ENCODE data around the gene PIGQ. TPM values are rescaled to one million over a fixed set of nuclear protein-coding genes. Genes with fewer than 3 reads are reported as not detected.

PIGQ gene
- total and polyA plus RNA-seq, 2 of the 8 experiments (the other 6 are each of a cell fraction or from before 2014, with no cell fraction given): 36.0 to 49.2 TPM

GRCh38 chr16:522320-523096 lies 47.3 kb upstream of the PIGQ start (continued):
- no peak for TF ChIP-seq BACH1 (IDR thresholded peaks at IDR 0.05; ENCODE audit: low read length)
- no peak for TF ChIP-seq EZH2 (IDR thresholded peaks at IDR 0.05; ENCODE audit: low read depth, low read length, severe bottlenecking)
- TF ChIP-seq ZNF274 (IDR thresholded peaks at IDR 0.05; ENCODE audit: borderline replicate concordance, extremely low read depth, low read length): no peak
- no peak for TF ChIP-seq CHD1 (IDR thresholded peaks at IDR 0.05; ENCODE audit: low read depth, low read length)
- no peak for TF ChIP-seq ATF2 (IDR thresholded peaks at IDR 0.05; ENCODE audit: low read length)
- TF ChIP-seq SAP30 (IDR thresholded peaks at IDR 0.05; ENCODE audit: insufficient read depth, insufficient replicate concordance, low read length): no peak
- TF ChIP-seq YY1 (IDR thresholded peaks at IDR 0.05; ENCODE audit: low read depth, low read length): no peak

Measured in H1 (cell line).